Tibial artery (tissue), 4 donors: ENCODE measurements around the gene CCDC87.

Experiments used
- DNase-seq, 2 donors: peaks; one replicate each; pipeline ENCODE4 v3.0.0-alpha.2; 2019
- H3K27ac ChIP-seq, 2 donors: fragments of 200-600 bp; sonication (generic) in 1 of 2; 1 replicate in 1 of 2; 2 replicates in 1 of 2; pipeline ENCODE4 v1.5.1; 2018 to 2019; ENCODE audit warnings: mild to moderate bottlenecking in 1 of 2
- H3K27me3 ChIP-seq, 2 donors: fragments of 200-600 bp; sonication (generic) in 1 of 2; one replicate each; pipeline versions ENCODE4 v1.5.1 to v1.6.0; 2016 to 2019
- H3K36me3 ChIP-seq, 3 donors: fragments of 200-600 bp; sonication (generic) in 2 of 3; one replicate each; pipeline ENCODE4 v1.5.1; 2016 to 2019; ENCODE audit warnings: mild to moderate bottlenecking in 2 of 3
- H3K4me1 ChIP-seq, 4 donors: fragments of 200-600 bp; sonication (generic) in 2 of 4; 1 replicate in 3 of 4; 2 replicates in 1 of 4; pipeline ENCODE4 v1.5.1; 2016 to 2019
- H3K4me3 ChIP-seq, 2 donors: fragments of 200-600 bp; sonication (generic) in 1 of 2; 1 replicate in 1 of 2; 2 replicates in 1 of 2; pipeline ENCODE4 v1.5.1; 2018 to 2019; ENCODE audit warnings: mild to moderate bottlenecking in 2 of 2
- H3K9me3 ChIP-seq, 3 donors: fragments of 200-600 bp; sonication (generic) in 1 of 3; one replicate each; pipeline ENCODE4 v1.5.1; 2016 to 2019
- intact Hi-C: fragments of 100-400 bp; cut with DNase I; formaldehyde crosslinking; loops from one replicate; pipeline ENCODE4 v1.15.0; 2023; ENCODE audit warnings: low total_unique reads
- TF ChIP-seq, protein P1 (sequence below), 2 experiments: fragments of 200-600 bp in 1 of 2; fragments of 450-650 bp in 1 of 2; IDR thresholded peaks; one replicate each; pipeline ENCODE4 v1.5.1; 2017 to 2019; ENCODE audit warnings: antibody characterized with exemption in 2 of 2, mild to moderate bottlenecking in 1 of 2, moderate library complexity in 1 of 2

The CCDC87 gene

GRCh38 chr11:66555416-66555815 is 37.4 kb downstream of the CCDC87 start:
- no peaks in the 10 kb centered on the region for H3K9me3 ChIP-seq
- intact Hi-C loops = no loop called here
- H3K36me3 ChIP-seq = no peaks in the 10 kb centered on the region
- TF ChIP-seq, protein P1, sequence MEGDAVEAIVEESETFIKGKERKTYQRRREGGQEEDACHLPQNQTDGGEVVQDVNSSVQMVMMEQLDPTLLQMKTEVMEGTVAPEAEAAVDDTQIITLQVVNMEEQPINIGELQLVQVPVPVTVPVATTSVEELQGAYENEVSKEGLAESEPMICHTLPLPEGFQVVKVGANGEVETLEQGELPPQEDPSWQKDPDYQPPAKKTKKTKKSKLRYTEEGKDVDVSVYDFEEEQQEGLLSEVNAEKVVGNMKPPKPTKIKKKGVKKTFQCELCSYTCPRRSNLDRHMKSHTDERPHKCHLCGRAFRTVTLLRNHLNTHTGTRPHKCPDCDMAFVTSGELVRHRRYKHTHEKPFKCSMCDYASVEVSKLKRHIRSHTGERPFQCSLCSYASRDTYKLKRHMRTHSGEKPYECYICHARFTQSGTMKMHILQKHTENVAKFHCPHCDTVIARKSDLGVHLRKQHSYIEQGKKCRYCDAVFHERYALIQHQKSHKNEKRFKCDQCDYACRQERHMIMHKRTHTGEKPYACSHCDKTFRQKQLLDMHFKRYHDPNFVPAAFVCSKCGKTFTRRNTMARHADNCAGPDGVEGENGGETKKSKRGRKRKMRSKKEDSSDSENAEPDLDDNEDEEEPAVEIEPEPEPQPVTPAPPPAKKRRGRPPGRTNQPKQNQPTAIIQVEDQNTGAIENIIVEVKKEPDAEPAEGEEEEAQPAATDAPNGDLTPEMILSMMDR (IDR thresholded peaks at IDR 0.05) = no peak
- H3K4me1 ChIP-seq = peaks cover 0 to 13% (median 11%) of the 10 kb centered on the region in 4 donors
- no peak overlapping the region for H3K4me3 ChIP-seq
- no peak for DNase-seq
- no peak overlapping the region for H3K27ac ChIP-seq
- H3K27me3 ChIP-seq = peaks cover 0 to 24% of the 10 kb centered on the region in 2 donors

GRCh38 chr11:66554602-66555001 is 38.3 kb downstream of the CCDC87 start:
- TF ChIP-seq, protein P1 (IDR thresholded peaks at IDR 0.05) = no peak
- intact Hi-C loops = no loop called here
- Histone ChIP-seq H3K4me1 (peaks cover 0 to 12% (median 10%) of the 10 kb centered on the region in 4 donors), H3K9me3 (no peaks in the 10 kb centered on the region), H3K36me3 (no peaks in the 10 kb centered on the region), H3K27ac (no peak overlapping the region), H3K4me3 (no peak overlapping the region), H3K27me3 (peaks cover 0 to 24% of the 10 kb centered on the region in 2 donors)
- DNase-seq = no peak

DNA sequence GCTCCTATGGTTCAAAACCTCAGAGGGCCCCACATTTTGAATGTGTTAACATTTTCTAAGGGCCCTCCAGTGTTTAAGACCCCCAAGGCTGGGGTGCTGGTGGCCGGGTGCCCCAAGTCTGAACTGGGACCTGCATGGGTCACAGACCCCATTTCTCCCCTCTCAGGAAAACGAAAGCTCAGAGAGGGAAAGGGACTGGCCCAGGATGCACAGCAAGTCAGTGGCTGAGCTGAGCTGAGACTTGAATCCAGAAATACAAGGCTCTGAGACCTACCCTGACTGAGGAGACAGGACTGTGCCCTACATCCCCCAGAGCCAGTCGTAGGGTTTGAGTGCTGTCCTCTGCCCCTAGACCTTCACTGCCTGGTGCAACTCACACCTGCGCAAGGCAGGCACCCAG is 42.0 kb downstream of the CCDC87 start:
- TF ChIP-seq, protein P1 (IDR thresholded peaks at IDR 0.05) = no peak
- Histone ChIP-seq H3K27ac (no peak overlapping the region), H3K9me3 (no peaks in the 10 kb centered on the region), H3K4me3 (no peak overlapping the region), H3K4me1 (peaks cover 0 to 15% (median 8%) of the 10 kb centered on the region in 4 donors), H3K27me3 (peaks cover 0 to 4% of the 10 kb centered on the region in 2 donors), H3K36me3 (no peaks in the 10 kb centered on the region)
- no peak for DNase-seq
- intact Hi-C loops = no loop called here

DNA sequence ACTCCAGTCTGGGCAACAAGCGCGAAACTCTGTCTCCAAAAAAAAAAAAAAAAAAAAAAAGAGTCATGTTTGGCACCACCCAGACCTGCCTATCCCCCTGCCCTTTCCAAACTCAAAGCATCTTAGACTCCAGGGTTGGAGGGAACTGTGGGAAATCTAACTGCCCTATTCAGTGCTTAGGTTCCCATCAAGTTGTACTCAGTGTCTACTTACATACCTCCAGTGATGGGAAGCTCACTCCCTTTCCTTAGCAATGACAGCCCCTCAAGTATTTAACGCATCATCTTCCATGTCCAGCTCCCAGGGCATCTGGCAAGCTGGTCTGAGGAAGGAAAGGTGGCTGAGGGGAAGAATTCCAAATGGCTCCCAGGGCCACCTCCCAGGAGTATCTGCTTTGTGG is 43.2 kb downstream of the CCDC87 start:
- H3K9me3 ChIP-seq = no peaks in the 10 kb centered on the region
- H3K4me3 ChIP-seq = no peak overlapping the region
- H3K4me1 ChIP-seq = peaks cover 0 to 26% (median 18%) of the 10 kb centered on the region in 4 donors
- H3K36me3 ChIP-seq = no peaks in the 10 kb centered on the region
- H3K27ac ChIP-seq = no peak overlapping the region
- no peaks in the 10 kb centered on the region for H3K27me3 ChIP-seq
- TF ChIP-seq, protein P1 (IDR thresholded peaks at IDR 0.05) = no peak
- intact Hi-C loops = no loop called here
- DNase-seq = no peak

DNA sequence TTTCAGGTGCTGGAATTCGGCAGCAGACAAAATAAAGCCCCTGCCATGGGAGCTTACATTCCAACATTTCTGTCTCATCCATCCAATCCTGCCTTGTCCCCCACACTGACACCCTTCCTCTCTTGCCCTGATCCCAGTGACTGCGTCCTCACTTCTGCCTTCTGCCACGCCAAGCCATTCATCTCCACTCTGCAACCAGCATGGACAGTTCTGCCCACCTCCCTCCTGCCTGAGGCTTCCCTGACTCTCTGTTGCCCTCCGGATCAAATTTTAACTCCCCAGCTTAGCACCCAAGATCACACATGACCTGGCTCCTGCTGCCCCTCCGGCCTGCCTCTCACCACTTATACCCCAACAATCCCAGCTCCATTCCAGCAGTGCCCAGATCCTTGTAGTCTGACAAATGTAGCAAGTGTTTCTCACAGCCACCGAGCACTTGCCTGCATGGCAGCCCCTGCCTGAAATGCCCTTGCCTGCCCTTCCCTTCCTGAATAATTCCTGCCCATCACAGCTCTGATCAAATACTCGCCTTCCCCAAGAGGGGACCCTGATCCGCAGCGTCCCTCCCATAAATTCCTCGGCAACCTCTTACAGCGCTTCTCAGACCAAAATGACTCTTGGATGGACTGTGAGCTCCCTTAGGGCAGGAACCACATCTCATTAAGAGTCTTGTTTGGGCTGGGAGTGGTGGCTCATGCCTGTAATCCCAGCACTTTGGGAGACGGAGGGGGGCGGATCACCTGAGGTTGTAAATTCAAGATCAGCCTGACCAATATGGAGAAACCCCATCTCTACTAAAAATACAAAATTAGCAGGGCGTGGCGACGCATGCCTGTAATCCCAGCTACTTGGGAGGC is 43.9 kb downstream of the CCDC87 start:
- H3K27ac ChIP-seq = no peak overlapping the region
- no peaks in the 10 kb centered on the region for H3K9me3 ChIP-seq
- DNase-seq = no peak
- no peak overlapping the region for H3K4me3 ChIP-seq
- H3K36me3 ChIP-seq = no peaks in the 10 kb centered on the region
- TF ChIP-seq, protein P1 (IDR thresholded peaks at IDR 0.05) = no peak
- H3K27me3 ChIP-seq = no peaks in the 10 kb centered on the region
- intact Hi-C loops = no loop called here
- H3K4me1 ChIP-seq = peaks cover 0 to 31% (median 22%) of the 10 kb centered on the region in 4 donors
